Erythroblast (primary cell): ENCODE data around the gene HSPH1.

Experiments
- GATA1 ChIP-seq: IDR thresholded peaks from 2 replicates; pipeline ENCODE4 v1.6.1; 2011; ENCODE audit warnings: low read depth, mild to moderate bottlenecking, control low read depth, low read length, moderate library complexity
- POLR2A ChIP-seq: IDR thresholded peaks from 2 replicates; pipeline ENCODE4 v1.6.1; 2011; ENCODE audit warnings: mild to moderate bottlenecking, low read length

DNA sequence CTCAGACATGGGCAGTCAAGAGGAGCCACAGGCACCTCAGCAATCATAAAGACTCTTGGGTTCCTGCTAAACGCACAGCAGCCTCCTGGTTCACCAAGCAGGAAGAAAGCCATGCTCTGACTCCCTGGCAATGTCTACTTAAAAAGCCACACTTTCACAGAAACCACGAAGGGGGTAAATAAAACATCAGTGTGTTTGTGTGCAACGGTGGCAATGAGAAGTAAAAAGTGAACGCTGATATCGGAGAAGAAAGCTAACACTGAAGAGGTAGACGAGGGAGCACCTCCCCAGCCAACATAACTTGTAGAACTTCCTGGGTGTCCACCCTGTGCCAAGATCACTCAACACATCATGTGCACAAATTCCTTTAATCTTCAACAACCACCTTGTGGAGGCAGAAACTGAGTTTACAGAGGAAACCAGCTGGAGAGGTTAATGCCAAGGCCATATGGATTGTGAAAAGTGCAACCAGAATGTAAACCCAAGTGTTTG, 30.2 kb downstream of the HSPH1 start:
- no peak for TF ChIP-seq POLR2A
- TF ChIP-seq GATA1: no peak
